Prostate gland (tissue), 2 donors: ENCODE data around the gene GPR3. TPM values are rescaled to one million over a fixed set of nuclear protein-coding genes. Genes with fewer than 3 reads are reported as not detected.
"Not testable (repeated sequence)": the region's sequence is repeated elsewhere in the genome, so short reads cannot be mapped to it uniquely, and the experiment has no call there.

Source experiments
- DNase-seq: peaks from one replicate; pipeline ENCODE4 v3.0.0-alpha.2; 2019; ENCODE audit warnings: low spot score
- H3K27ac ChIP-seq, 2 donors: fragments of 200-600 bp; sonication (generic); 2 replicates each; pipeline ENCODE4 v1.5.1; 2017 to 2019
- H3K27me3 ChIP-seq: fragments of 200-600 bp; sonication (generic); replicated peaks from 2 replicates; pipeline ENCODE4 v1.5.1; 2019; ENCODE audit not compliant: insufficient read depth
- H3K36me3 ChIP-seq, 2 donors: fragments of 200-600 bp; sonication (generic); 1 replicate in 1 of 2; 2 replicates in 1 of 2; pipeline versions ENCODE4 v1.5.1 to v1.8.1; 2017 to 2019
- H3K4me1 ChIP-seq: fragments of 200-600 bp; sonication (generic); replicated peaks from 2 replicates; pipeline ENCODE4 v1.5.1; 2019
- H3K4me3 ChIP-seq, 2 donors: fragments of 200-600 bp; sonication (generic); 2 replicates each; pipeline ENCODE4 v1.5.1; 2017 to 2019
- H3K9me3 ChIP-seq: fragments of 200-600 bp; sonication (generic); 2 replicates; pipeline ENCODE4 v1.5.1; 2017
- CTCF ChIP-seq, 4 experiments: fragments of 200-600 bp in 2 of 4; fragments of 450-650 bp in 2 of 4; sonication (generic) in 2 of 4; IDR thresholded peaks; 1 replicate in 3 of 4; 2 replicates in 1 of 4; pipeline ENCODE4 v1.5.1; 2016 to 2019; ENCODE audit warnings: antibody characterized with exemption in 4 of 4, mild to moderate bottlenecking in 2 of 4, moderate library complexity in 2 of 4
- POLR2A ChIP-seq: fragments of 450-650 bp; IDR thresholded peaks from one replicate; pipeline ENCODE4 v1.6.1; 2016; ENCODE audit warnings: antibody characterized with exemption, mild to moderate bottlenecking
- POLR2AphosphoS5 ChIP-seq: sonication (generic); formaldehyde crosslinking; IDR thresholded peaks from one replicate; pipeline ENCODE4 v1.6.1; 2017; ENCODE audit warnings: antibody characterized with exemption
- whole genome bisulfite sequencing: methylation state at CpG from one replicate; pipeline ENCODE4 v1.1.5; 2018; 5-methylcytosine and 5-hydroxymethylcytosine counted together
- intact Hi-C: fragments of 100-400 bp; cut with DNase I; formaldehyde crosslinking; loops from one replicate; pipeline ENCODE4 v1.14.2; 2022
- total RNA-seq, 2 donors: library from RNA; depleted of rRNA; stranded (reverse); fragments of >200 nt; gene quantifications; one replicate each; pipeline ENCODE4 v1.1.0, GENCODE V29; 2016

Gene GPR3
- total RNA-seq, 2 donors from 2014 or later, result 0.14 to 0.57 TPM

DNA sequence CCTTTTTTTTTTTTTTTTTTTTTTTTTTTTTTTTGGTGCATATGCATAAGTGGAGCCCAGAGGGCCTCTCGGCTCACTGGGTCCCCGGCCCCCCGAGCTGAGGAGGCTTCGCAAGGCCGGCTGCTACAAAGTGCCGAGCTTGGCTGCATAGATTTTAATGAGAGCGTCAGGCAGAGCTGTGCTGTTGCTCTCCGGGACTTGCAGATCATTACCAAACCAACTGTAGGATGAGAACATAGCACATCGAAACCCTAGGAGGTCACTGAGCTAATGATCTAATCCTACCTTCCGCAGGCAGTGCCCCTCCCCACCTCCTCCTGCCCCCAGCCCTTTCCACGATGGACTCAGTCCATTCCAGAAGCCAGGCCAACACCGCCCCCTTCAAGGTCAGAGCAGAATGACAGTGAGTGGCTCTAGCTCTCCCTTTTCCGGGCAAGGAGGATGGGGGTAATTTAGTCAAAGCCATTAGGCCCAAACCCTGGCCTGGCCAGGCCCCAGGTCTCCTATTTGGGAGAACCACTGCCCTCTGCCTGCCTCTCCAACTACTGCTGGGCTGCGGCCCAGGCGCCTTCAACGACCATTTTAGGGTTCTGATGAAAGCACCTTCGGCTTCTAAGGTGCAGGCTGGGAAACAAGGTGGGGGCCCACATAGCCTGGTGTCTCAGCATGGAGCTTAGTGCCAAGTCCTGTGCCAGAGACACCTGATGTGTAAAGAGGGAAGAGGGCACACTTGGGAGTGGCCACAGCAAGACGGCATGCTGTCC, 13.4 kb downstream of the GPR3 start:
- Histone ChIP-seq H3K4me1 (peaks cover 39% of the 10 kb centered on the region), H3K27ac (peak overlapping the region; percentile 77 to 79)
- H3K9me3 ChIP-seq, intact Hi-C loops, H3K4me3 ChIP-seq, H3K36me3 ChIP-seq, H3K27me3 ChIP-seq, DNase-seq: not testable (repeated sequence)
- 49% methylated on average over 18 of the region's 18 CpGs for WGBS
- peak in 2 of 4 experiments; percentile 22 for TF ChIP-seq CTCF (IDR thresholded peaks at IDR 0.05)

GRCh38 chr1:27406362-27406680, 13.9 kb downstream of the GPR3 start:
- DNase-seq, result no peak
- 40% methylated on average over 4 of the region's 4 CpGs for WGBS
- H3K27ac ChIP-seq, result peak overlapping the region; percentile 77 to 79
- no peaks in the 10 kb centered on the region for H3K27me3 ChIP-seq
- intact Hi-C loops, result no loop called here
- H3K9me3 ChIP-seq, result no peaks in the 10 kb centered on the region
- peaks cover 7% of the 10 kb centered on the region in 2 donors for H3K36me3 ChIP-seq
- H3K4me1 ChIP-seq, result peaks cover 35% of the 10 kb centered on the region
- TF ChIP-seq POLR2A (no peak), CTCF (IDR thresholded peaks at IDR 0.05) (no peak), POLR2AphosphoS5 (no peak)
- H3K4me3 ChIP-seq, result no peak overlapping the region

DNA sequence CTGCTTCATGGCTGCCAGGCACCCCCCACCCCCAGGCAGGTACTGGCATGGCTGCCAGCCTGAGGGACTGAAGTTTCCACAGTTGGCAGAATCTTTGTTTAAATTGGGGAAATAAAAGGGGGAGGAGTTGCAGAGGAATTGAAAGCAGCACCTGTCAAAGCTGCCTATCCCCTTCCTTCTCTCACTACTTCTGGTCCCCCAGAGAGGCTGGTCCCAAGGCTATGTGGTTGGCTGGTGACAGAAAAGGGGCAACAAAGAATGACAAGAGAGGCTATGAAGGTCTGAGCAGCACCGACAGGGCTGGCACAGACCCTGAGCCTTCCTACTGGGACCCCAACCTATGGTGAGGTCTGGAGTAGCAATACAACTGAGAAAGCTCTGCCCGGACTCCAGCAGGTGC, 14.4 kb downstream of the GPR3 start:
- Histone ChIP-seq H3K4me1 (peaks cover 30% of the 10 kb centered on the region), H3K27ac (peak overlapping the region; percentile 77 to 79)
- H3K4me3 ChIP-seq, intact Hi-C loops, DNase-seq, H3K27me3 ChIP-seq, H3K36me3 ChIP-seq, H3K9me3 ChIP-seq: not testable (repeated sequence)
- TF ChIP-seq POLR2AphosphoS5, result peak; percentile 24
- WGBS, result 56% methylated on average over 2 of the region's 2 CpGs

DNA sequence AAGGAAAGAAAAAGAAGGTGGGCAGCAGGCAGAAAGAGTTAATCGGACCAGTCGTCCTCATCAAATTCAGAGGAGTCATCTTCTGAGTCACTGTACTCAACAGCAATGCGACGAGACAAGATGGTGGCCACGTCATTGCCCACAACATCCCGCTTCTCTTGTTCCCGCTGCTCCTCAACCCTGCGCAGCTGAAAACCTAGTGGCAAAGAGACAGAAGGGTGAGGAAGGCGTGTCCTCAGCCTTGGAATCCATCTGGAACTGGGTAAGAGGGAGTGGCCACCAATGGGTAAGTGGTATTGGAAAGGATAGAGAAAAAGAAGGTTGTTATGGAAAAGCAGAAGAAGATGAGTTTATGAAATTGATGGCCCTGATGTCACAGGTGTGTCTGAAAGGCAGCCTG, 15.7 kb downstream of the GPR3 start:
- TF ChIP-seq CTCF (IDR thresholded peaks at IDR 0.05) (no peak), POLR2A (no peak), POLR2AphosphoS5 (no peak)
- WGBS, result 92% methylated on average over 9 of the region's 9 CpGs
- H3K36me3 ChIP-seq, result peaks cover 7 to 12% of the 10 kb centered on the region in 2 donors

DNA sequence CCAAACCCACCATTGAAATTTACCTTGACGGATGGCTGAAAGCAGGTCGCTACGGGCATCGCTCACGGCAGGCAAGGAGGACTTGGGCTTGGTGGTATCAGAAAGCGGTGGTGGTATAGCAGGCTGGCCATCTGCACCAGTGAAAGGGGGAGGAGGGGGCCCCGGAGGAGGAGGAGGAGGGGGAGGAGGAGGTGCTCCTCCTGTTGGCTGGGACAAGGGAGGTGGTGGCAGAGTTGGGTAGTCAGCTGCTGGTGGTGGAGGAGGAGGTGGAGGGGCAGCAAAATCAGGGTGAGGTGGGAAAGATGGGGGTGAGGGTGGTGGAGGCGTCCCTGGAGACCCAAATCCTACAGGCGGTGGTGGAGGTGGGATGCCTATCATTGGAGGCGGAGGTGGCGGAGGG, 17.2 kb downstream of the GPR3 start:
- Histone ChIP-seq H3K36me3 (peaks cover 7 to 12% of the 10 kb centered on the region in 2 donors), H3K27me3 (no peaks in the 10 kb centered on the region), H3K9me3 (no peaks in the 10 kb centered on the region), H3K4me3 (no peak overlapping the region), H3K4me1 (peaks cover 13% of the 10 kb centered on the region), H3K27ac (no peak overlapping the region)
- intact Hi-C loops, result no loop called here
- no peak for DNase-seq
- TF ChIP-seq CTCF (IDR thresholded peaks at IDR 0.05) (no peak), POLR2A (no peak), POLR2AphosphoS5 (no peak)
- 88% methylated on average over 11 of the region's 11 CpGs for WGBS

More for the DNA sequence above, 15.7 kb downstream of the GPR3 start:
- Histone ChIP-seq H3K9me3 (no peaks in the 10 kb centered on the region), H3K27me3 (no peaks in the 10 kb centered on the region), H3K4me1 (peaks cover 19% of the 10 kb centered on the region), H3K4me3 (no peak overlapping the region), H3K27ac (peak overlapping the region in 1 of 2 donors; percentile 77)
- intact Hi-C loops, result no loop called here
- no peak for DNase-seq
